GM15510 (cell line): ENCODE data around the gene HSPA4L.

Source experiments
- POLR2A ChIP-seq: IDR thresholded peaks from 3 replicates; pipeline ENCODE4 v1.6.1; 2011; ENCODE audit warnings: borderline replicate concordance; ENCODE audit not compliant: insufficient read length; ENCODE audit errors: extremely low read depth

The HSPA4L gene

DNA sequence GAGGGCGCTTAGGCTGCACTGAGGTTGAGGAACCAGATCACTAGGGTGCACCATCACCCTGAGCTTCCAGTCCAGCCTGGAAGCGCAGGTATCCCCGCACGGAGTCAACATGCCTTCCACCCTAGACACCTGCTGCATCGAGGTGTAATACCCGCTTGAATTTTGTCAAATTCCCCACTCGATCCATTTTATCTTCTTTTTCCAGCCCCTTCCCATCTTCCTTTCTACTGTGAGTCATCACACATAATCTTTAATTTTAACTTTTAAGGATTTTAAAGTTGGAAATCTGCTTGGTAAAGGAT, 99.4 kb downstream of the HSPA4L start:
- TF ChIP-seq POLR2A = no peak

DNA sequence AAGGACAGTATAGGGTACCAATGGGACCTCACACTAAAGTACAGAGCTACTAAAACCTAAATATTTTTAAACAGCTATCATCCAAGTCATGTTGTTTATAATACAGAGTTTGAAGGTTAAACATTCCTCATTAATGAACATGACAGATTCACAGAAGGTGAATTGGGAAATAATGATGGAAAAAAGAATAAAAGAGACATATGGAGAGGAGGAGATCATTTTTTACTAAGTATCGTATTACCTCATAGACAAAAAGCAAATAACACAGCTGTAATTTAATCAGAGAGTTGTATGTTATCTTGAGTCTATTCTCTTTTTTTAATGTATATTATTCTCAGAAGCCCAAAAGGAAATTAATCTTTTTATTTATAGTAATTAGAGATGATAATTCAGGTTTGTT, 106.4 kb downstream of the HSPA4L start:
- no peak for TF ChIP-seq POLR2A

GRCh38 chr4:127889903-127890302, 107.8 kb downstream of the HSPA4L start:
- no peak for TF ChIP-seq POLR2A
